K562 (cell line): Measurements from ENCODE around the gene SPRED2. TPM values are rescaled to one million over a fixed set of nuclear protein-coding genes. Genes with fewer than 3 reads are reported as not detected.
A peak's percentile ranks its signal among the peaks of the same experiment; 100 is the strongest.

Experiments
- ATAC-seq: fragments of 200-7000 bp; cut with Tn5 transposase; 3 replicates; pipeline ENCODE4 v1.9.1; 2020; ENCODE audit warnings: moderate library complexity
- BruUV-seq: library from RNA; stranded (reverse); fragments of 400-500 nt; replicated peaks from 2 replicates; lab custom pipeline; 2021; lab: Mats Ljungman, UMichigan
- CTCF ChIA-PET: fragments of 300-600 bp; formaldehyde crosslinking; extraction: SDS; loops from one replicate; lab custom pipeline; 2021; ENCODE audit warnings: low intra/inter-chr PET ratio; lab: Yijun Ruan, JAX
- POLR2A ChIA-PET: fragments of 300-600, 350-650 bp; sonication (Branson Sonifier 250); formaldehyde crosslinking; extraction: SDS; loops from one replicate; lab custom pipeline; 2021; ENCODE audit warnings: antibody characterized with exemption, inconsistent platforms; lab: Yijun Ruan, JAX
- DNase-seq, 4 experiments: peaks; one replicate each; pipeline versions ENCODE4 v3.0.0 to v3.0.0-alpha.2; 2011 to 2018; ENCODE audit warnings: low spot score in 3 of 4, mixed read lengths in 3 of 4; ENCODE audit errors: extremely low read depth in 1 of 4
- FAIRE-seq: peaks from 2 replicates; lab custom pipeline; 2011; peaks lifted over from hg19 to GRCh38; lab: Jason Lieb, UNC
- H2AFZ ChIP-seq: 2 replicates; pipeline ENCODE4 v1.6.0; 2011; ENCODE audit warnings: low read depth, low read length, control low read depth, inconsistent platforms
- H3K27ac ChIP-seq: fragments of 200-600 bp; 3 replicates; pipeline ENCODE4 v1.8.0; 2011; ENCODE audit warnings: low read depth, mild to moderate bottlenecking, control low read depth, inconsistent platforms, low read length, moderate library complexity, mixed read lengths; ENCODE audit errors: extremely low read depth
- H3K27me3 ChIP-seq, 2 experiments: fragments of 300-600 bp in 1 of 2; 2 replicates in 1 of 2; 3 replicates in 1 of 2; pipeline versions ENCODE4 v1.6.0 to v1.8.0; 2011; ENCODE audit warnings: inconsistent platforms in 2 of 2, low read length in 2 of 2, mild to moderate bottlenecking in 1 of 2, mixed read lengths in 1 of 2, moderate library complexity in 1 of 2; ENCODE audit not compliant: control insufficient read depth in 2 of 2, insufficient read depth in 2 of 2
- H3K36me3 ChIP-seq: fragments of 300-600 bp; 3 replicates; pipeline ENCODE4 v1.8.0; 2011; ENCODE audit warnings: mild to moderate bottlenecking, low read length, inconsistent platforms; ENCODE audit not compliant: control insufficient read depth, insufficient read depth
- H3K4me1 ChIP-seq, 2 experiments: fragments of 200-600 bp in 1 of 2; replicated peaks in 1 of 2; 2 replicates in 1 of 2; 3 replicates in 1 of 2; pipeline versions ENCODE4 v1.5.1 to v1.8.0; 2011; ENCODE audit warnings: inconsistent platforms in 2 of 2, low read length in 2 of 2, mild to moderate bottlenecking in 1 of 2, mixed read lengths in 1 of 2, moderate library complexity in 1 of 2; ENCODE audit not compliant: control insufficient read depth in 2 of 2, insufficient read depth in 2 of 2
- H3K4me2 ChIP-seq: 2 replicates; pipeline ENCODE4 v1.6.1; 2011; ENCODE audit warnings: low read length, control low read depth, inconsistent platforms, mixed read lengths; ENCODE audit not compliant: insufficient read depth
- H3K4me3 ChIP-seq: fragments of 200-600 bp; sonication (generic), shearing (Covaris generic); 2 replicates; pipeline ENCODE4 v1.5.1; 2016; ENCODE audit warnings: control low read depth, inconsistent platforms
- H3K79me2 ChIP-seq: fragments of 200-600 bp; 3 replicates; pipeline ENCODE4 v1.8.0; 2011; ENCODE audit warnings: low read length, inconsistent platforms; ENCODE audit not compliant: control insufficient read depth, insufficient read depth
- H3K9ac ChIP-seq, 2 experiments: 2 replicates each; pipeline versions ENCODE4 v1.6.0 to v1.6.1; 2011; ENCODE audit warnings: low read depth in 2 of 2, low read length in 2 of 2, control low read depth in 1 of 2, inconsistent platforms in 1 of 2, mild to moderate bottlenecking in 1 of 2, mixed read lengths in 1 of 2; ENCODE audit not compliant: insufficient read depth in 1 of 2
- H3K9me1 ChIP-seq: one replicate; pipeline ENCODE4 v1.6.0; 2011; ENCODE audit warnings: inconsistent platforms, mild to moderate bottlenecking, low read length, moderate library complexity; ENCODE audit not compliant: control insufficient read depth, insufficient read depth
- H3K9me3 ChIP-seq: replicated peaks from 2 replicates; pipeline ENCODE4 v1.5.1; 2011; ENCODE audit warnings: low read depth, low read length, inconsistent platforms; ENCODE audit not compliant: control insufficient read depth, insufficient read depth
- H4K20me1 ChIP-seq: replicated peaks from 2 replicates; pipeline ENCODE4 v1.6.1; 2011; ENCODE audit warnings: low read length, inconsistent platforms, mixed read lengths; ENCODE audit not compliant: control insufficient read depth, insufficient read depth
- HMG20A ChIP-seq: fragments of 450-650 bp; formaldehyde crosslinking; conservative IDR thresholded peaks from 2 replicates; pipeline ENCODE4 v1.4.0; 2020; ENCODE audit warnings: mild to moderate bottlenecking, mixed read lengths
- HNRNPLL ChIP-seq: fragments of 200-400 bp; formaldehyde crosslinking; IDR thresholded peaks from 2 replicates; pipeline ENCODE4 v1.6.1; 2017; ENCODE audit warnings: low read length, low read depth, mild to moderate bottlenecking; ENCODE audit not compliant: poor library complexity, severe bottlenecking
- ZNF274 ChIP-seq: IDR thresholded peaks from 2 replicates; pipeline ENCODE4 v1.6.1; 2011; ENCODE audit warnings: low read depth, mild to moderate bottlenecking, low read length, moderate library complexity, borderline replicate concordance
- ZNF316 ChIP-seq: fragments of 450-650 bp; IDR thresholded peaks from 2 replicates; pipeline ENCODE4 v1.6.1; 2016
- WGBS: fragments of 100-300 bp; shearing (Covaris generic); methylation state at CpG from one replicate; pipeline ENCODE4 v1.1.6; 2016; ENCODE audit warnings: low coverage, mixed read lengths; ENCODE audit not compliant: insufficient coverage; ENCODE audit errors: missing lambda C conversion rate; 5-methylcytosine and 5-hydroxymethylcytosine counted together
- in situ Hi-C: fragments of 300-500 bp; cut with MboI; formaldehyde crosslinking; loops from 4 replicates; pipeline ENCODE4 v1.15.0; 2018; ENCODE audit warnings: inconsistent platforms, mixed read lengths
- intact Hi-C: fragments of 100-400 bp; cut with micrococcal nuclease; formaldehyde crosslinking; loops from 2 replicates; pipeline ENCODE4 v1.14.2; 2022
- polyA plus RNA-seq, 8 experiments: library from polyadenylated mRNA; depleted of rRNA in 4 of 8; stranded (reverse) in 5 of 8; unstranded in 3 of 8; fragments of >200 nt; fragmentation: Nextera tagmentation in 2 of 8; fragmentation: Illumina TruSeq in 1 of 8; extraction: Ambion mirVana in 2 of 8; extraction: Trizol in 1 of 8; gene quantifications; 2 replicates each; pipeline versions ENCODE4 v1.2.1 to v1.2.3, GENCODE V29; 2011 to 2014; ENCODE audit warnings: inconsistent platforms in 1 of 8, missing spikeins in 1 of 8
- total RNA-seq, 7 experiments: library from RNA; depleted of rRNA in 6 of 7; stranded (reverse); fragments of >200 nt in 6 of 7; fragmentation: Illumina TruSeq in 2 of 7; extraction: Trizol in 2 of 7; gene quantifications; 2 replicates each; pipeline versions ENCODE4 v1.2.1 to v1.2.3, GENCODE V29; 2011 to 2021; ENCODE audit warnings: low replicate concordance in 1 of 7

Gene SPRED2
- total and polyA plus RNA-seq, 9 of the 15 experiments (the other 6 are each of a cell fraction or from before 2014, with no cell fraction given): 4.6 to 50.8 (median 14.1) TPM

- Histone ChIP-seq H3K27ac (no peak overlapping the region), H3K36me3 (no peaks in the 10 kb centered on the region), H3K9me3 (no peaks in the 10 kb centered on the region; the same call in 1 of the 2 replicates), H3K4me1 (peaks cover 2 to 10% of the 10 kb centered on the region in 2 experiments; a peak in 1 of 5 replicates), H3K4me2 (no peak overlapping the region), H3K9me1 (no peaks in the 10 kb centered on the region), H3K4me3 (no peak overlapping the region), H3K79me2 (no peaks in the 10 kb centered on the region), H2AFZ (no peak overlapping the region), H3K9ac (no peak overlapping the region), H4K20me1 (no peaks in the 10 kb centered on the region), H3K27me3 (no peaks in the 10 kb centered on the region)
- DNase-seq: no peak
- intact Hi-C loops (no loop called here), in situ Hi-C loops (no loop called here)
- no peak for FAIRE-seq
- no peak for ATAC-seq
- CTCF ChIA-PET: no interaction called here
- POLR2A ChIA-PET: interaction anchor here (1.0 to 2.0 kb wide), 2 partner anchors 12 to 15 kb away, joined by 3 to 8 read pairs; no protein-coding TSS in a partner anchor
- BruUV-seq: no TSS peak
- 93% methylated on average over 9 of the region's 9 CpGs for WGBS
- no peak for TF ChIP-seq HMG20A
- TF ChIP-seq ZNF316: peak; percentile 16; the same call in 1 of the 2 replicates
These were observed 44.4 kb upstream of the SPRED2 start for GRCh38 chr2:65476778-65477177.

DNA sequence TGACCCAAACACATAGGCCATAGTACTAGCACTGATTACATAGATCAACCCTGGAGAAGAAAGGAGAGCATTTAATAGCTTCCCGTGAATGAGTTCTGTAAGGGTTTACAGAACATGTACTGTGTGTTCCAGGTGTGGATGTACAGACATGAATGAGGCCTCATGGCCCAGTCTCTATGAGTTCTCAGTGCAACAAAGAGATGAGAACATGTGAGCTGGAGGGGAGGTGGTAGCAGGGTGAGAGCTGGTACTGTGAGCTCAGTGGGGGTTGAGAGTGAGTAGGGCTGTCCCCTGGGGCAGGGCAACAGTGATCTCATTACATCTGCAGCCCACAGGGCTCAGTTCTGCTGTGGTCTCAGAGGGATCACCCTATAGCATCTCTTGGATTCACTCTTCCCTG, 42.6 kb upstream of the SPRED2 start:
- intact Hi-C loops: no loop called here
- FAIRE-seq: no peak
- peaks cover 2 to 10% of the 10 kb centered on the region in 2 experiments; a peak in 1 of 5 replicates for H3K4me1 ChIP-seq
- in situ Hi-C loops: no loop called here
- H3K9me3 ChIP-seq: no peaks in the 10 kb centered on the region; the same call in 1 of the 2 replicates
- WGBS: 14% methylated on average over 1 of the region's 1 CpG
- H3K27me3 ChIP-seq: no peaks in the 10 kb centered on the region
- BruUV-seq: no TSS peak
- H3K79me2 ChIP-seq: no peaks in the 10 kb centered on the region
- no peak overlapping the region for H3K27ac ChIP-seq
- DNase-seq: no peak
- no peak for ATAC-seq
- H2AFZ ChIP-seq: no peak overlapping the region
- no peaks in the 10 kb centered on the region for H3K36me3 ChIP-seq
- no peak overlapping the region for H3K4me2 ChIP-seq
- H3K9ac ChIP-seq: no peak overlapping the region
- H4K20me1 ChIP-seq: no peaks in the 10 kb centered on the region
- TF ChIP-seq HNRNPLL (no peak), HMG20A (no peak), ZNF274 (peak; percentile 56)
- no peak overlapping the region for H3K4me3 ChIP-seq
- CTCF ChIA-PET: no interaction called here
- no peaks in the 10 kb centered on the region for H3K9me1 ChIP-seq
- POLR2A ChIA-PET: interaction anchor here (0.6 to 2.5 kb wide), 4 partner anchors 14 to 58 kb away, joined by 4 to 12 read pairs (median 6); no protein-coding TSS in a partner anchor
